Retinal pigment epithelial cell (primary cell): Measurements from ENCODE around the gene ABCA5.
A peak's percentile ranks its signal among the peaks of the same experiment; 100 is the strongest.

Experiments used
- DNase-seq: peaks from one replicate; pipeline ENCODE4 v3.0.0-alpha.2; 2010; ENCODE audit warnings: low read depth
- H3K4me3 ChIP-seq: 2 replicates; pipeline ENCODE4 v1.5.1; 2011; ENCODE audit warnings: mild to moderate bottlenecking, low read length, control low read depth, moderate library complexity
- CTCF ChIP-seq: conservative IDR thresholded peaks from 2 replicates; pipeline ENCODE4 v1.5.1; 2011; ENCODE audit warnings: low read depth, low read length, control low read depth, inconsistent platforms

The ABCA5 gene

GRCh38 chr17:69245617-69246016 is 81.3 kb downstream of the ABCA5 start:
- no peak for TF ChIP-seq CTCF
- H3K4me3 ChIP-seq = no peak overlapping the region
- no peak for DNase-seq

- DNase-seq = no peak
- no peak for TF ChIP-seq CTCF
- H3K4me3 ChIP-seq = no peak overlapping the region
These were observed 87.0 kb downstream of the ABCA5 start for GRCh38 chr17:69239611-69240600.

GRCh38 chr17:69236946-69237345 is 90.0 kb downstream of the ABCA5 start:
- TF ChIP-seq CTCF = no peak
- no peak for DNase-seq
- H3K4me3 ChIP-seq = no peak overlapping the region

- H3K4me3 ChIP-seq = no peak overlapping the region
- no peak for TF ChIP-seq CTCF
- no peak for DNase-seq
These were observed 90.5 kb downstream of the ABCA5 start for GRCh38 chr17:69236464-69236863.

- no peak overlapping the region for H3K4me3 ChIP-seq
- peak; percentile 43 for DNase-seq
- TF ChIP-seq CTCF = peak; percentile 78
These were observed 91.4 kb downstream of the ABCA5 start for GRCh38 chr17:69235338-69236058.

GRCh38 chr17:69232650-69233049 is 94.3 kb downstream of the ABCA5 start:
- DNase-seq = no peak
- no peak for TF ChIP-seq CTCF
- no peak overlapping the region for H3K4me3 ChIP-seq

- DNase-seq = no peak
- TF ChIP-seq CTCF = no peak
- no peak overlapping the region for H3K4me3 ChIP-seq
These were observed 95.4 kb downstream of the ABCA5 start for GRCh38 chr17:69231521-69231920.
